NOMO-1 treated with DMSO at 0.1 percent for 48 hours (cell line): ENCODE results near the gene UBR2.
"Not testable (repeated sequence)": the region's sequence is repeated elsewhere in the genome, so short reads cannot be mapped to it uniquely, and the experiment has no call there.

ENCODE experiments used
- DNase-seq: peaks from one replicate; lab custom pipeline; 2025; ENCODE audit not compliant: unreplicated experiment; lab: John Stamatoyannopoulos, UW

The UBR2 gene

DNA sequence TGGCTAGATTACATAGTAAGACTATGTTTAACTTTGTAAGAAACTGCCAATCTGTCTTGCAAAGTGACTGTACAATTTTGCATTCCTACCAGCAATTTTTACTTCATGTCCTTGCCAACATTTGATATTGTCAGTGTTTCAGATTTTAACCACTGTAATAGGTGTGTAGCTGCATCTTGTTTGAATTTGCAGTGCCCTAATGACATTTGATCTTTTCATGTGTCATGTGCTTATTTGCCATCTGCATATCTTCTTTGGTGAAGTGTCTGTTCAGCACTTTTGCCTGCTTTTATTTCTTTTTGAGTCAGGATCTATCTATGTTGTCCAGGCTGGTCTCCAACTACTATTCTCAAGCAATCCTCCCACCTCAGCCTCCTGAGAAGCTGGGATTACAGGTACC, 161.0 kb downstream of the UBR2 start:
- DNase-seq, result no peak

DNA sequence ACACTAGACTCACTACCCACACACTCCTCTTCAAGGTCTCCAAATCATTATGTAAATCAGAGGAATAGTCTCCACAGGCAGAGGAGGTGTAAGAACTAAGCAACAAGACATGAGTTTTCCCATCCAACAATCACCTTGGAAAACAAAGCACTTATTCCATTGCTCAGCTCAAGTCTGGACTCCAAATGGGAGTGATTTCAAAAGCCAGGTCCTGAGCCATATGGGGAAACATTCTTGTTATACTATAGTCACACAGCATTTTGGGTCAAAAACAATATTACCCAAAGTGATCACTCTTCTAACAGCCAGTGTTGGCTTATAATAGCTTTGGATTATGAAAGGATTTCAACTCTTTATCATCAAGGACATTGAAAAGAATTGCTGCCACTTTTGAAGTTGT, 162.2 kb downstream of the UBR2 start:
- DNase-seq, result no peak

DNA sequence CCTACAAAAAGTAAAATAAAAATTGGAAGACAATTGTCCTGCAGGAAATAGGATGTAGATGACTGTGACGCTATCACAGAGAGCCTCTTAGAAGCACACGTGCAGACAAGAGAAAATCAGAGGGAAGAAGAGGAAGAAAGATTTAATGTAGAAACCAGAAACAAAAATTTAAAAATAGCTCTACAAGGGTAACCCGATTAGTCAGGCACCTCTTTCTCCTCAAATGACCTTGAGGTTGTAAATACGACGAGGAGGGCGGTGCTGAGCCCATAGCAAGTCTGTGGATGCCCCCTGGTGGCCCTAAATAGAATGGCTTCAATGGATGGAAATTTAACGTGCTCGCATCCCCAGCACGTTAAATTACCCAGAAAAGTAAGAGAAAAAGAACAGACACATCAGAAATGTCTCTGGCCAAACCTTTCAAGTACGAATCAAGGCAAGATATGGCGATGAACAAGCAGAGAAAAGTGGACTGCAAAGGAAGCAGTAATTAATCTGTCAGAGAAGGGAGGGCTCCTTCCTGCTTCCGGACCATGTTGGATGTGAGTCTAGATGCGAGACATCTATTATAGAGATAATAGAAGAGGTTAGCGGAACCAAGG, 162.8 kb downstream of the UBR2 start:
- DNase-seq, result peak; percentile 91

DNA sequence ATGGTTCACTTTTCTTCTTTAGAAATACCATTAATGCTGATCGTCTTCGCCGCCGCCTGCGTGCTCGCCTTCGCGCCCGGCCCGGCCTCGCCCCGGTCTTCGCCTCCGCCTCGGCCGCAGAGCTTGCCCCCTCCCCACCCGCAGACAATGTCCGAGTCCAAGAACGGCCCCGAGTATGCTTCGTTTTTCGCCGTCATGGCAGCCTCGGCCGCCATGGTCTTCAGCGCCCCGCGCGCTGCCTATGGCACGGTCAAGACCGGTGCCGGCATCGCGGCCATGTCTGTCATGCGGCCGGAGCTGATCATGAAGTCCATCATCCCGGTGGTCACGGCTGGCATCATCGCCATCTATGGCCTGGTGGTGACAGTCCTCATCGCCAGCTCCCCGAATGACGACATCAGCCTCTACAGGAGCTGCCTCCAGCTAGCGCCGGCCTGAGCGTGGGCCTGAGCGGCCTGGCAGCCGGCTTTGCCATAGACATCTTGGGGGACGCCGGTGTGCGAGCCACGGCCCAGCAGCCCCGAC, 163.3 kb downstream of the UBR2 start:
- no peak for DNase-seq

DNA sequence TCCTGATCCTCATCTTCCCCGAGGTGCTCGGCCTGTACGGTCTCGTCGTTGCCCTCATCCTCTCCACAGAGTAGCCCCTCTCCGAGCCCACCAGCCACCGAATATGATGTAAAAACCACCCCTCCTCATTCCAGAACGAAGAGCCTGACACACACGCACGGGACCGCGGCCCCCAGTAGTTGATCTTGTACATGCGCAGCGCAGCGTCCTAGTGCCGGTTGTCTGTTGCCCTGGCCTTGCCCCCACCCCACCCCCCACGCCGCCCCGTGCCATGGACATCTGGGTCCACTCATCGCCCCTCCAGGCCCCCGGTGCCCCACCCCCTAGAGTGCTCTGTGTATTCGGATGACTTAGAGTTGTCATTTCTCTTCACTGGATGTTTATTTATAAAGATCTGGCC, 163.8 kb downstream of the UBR2 start:
- no peak for DNase-seq

DNA sequence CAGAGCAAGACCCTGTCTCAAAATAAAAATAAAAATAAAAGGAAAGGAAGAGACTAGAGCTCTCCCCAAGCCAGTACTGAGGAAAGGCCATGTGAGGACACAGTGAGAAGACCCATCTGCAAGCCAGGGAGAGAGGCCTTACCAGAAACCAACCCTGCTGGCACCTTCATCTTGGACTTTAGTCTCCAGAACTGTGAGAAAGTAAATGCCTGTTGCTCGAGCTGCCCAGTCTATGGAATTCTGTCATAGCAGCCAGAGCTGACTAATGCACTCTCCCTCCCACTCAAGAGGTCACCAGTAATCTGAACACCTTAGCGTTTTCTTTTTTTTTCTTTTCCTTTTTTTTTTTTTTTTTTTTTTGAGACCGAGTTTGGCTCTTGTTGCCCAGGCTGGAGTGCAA, 165.9 kb downstream of the UBR2 start:
- no peak for DNase-seq

DNA sequence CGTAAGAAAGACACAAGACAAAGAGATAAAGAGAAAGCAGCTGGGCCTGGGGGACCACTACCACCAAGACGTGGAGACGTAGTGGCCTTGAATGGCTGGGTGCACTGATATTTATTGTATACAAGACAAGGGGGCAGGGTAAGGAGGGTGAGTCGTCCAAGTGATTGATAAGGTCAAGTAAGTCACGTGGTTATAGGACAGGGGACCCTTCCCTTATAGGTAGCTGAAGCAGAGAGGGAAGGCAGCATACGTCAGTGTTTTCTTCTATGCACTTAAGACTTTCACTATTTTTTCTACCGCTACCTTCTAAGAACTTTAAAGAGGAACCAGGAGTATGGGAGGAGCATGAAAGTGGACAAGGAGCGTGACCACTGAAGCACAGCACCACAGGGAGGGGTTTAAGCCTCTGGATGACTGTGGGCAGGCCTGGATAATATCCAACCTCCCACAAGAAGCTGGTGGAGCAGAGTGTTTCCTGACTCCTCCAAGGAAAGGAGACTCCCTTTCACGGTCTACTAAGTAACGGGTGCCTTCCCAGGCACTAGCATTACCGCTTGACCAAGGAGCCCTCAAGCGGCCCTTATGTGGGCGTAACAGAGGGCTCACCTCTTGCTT, 170.1 kb downstream of the UBR2 start:
- not testable (repeated sequence) for DNase-seq

DNA sequence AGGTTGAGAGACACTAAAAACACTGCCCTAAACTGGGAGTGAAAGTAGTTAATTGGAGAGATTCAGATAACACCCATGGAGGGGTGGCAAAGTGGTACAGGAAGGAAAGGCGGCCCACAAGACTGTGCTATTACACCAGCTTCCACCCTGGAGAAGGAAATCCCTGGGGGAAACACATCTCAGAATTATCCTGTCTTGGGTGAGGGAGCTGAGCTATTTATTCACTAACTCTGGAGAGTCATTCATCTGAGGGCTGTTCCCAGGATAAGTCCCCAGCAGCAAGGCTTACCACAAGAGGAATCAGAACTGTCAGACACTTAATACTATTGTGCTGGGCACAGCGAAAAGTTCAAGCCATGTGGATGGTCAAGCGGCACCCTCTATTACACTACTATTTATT, 172.1 kb downstream of the UBR2 start:
- DNase-seq, result no peak

DNA sequence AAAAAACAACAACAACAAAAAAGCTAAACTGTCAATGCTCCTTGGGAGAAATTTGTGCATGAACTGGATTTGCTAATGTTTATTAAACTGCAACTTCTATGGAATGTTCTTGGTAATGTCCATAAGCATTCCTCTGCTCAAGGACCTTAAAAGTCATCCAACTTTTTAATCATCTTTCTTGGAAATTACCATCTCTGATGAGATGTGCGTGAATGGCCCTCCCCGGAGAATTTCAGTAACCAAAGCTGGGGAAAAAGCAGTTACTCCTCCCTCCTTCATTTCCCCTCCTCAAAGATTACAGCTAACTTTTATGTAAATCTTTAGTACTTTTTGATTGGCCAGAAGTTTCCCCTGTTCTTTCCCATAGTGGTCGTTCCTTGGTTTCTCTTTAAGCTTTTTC, 176.9 kb downstream of the UBR2 start:
- no peak for DNase-seq

DNA sequence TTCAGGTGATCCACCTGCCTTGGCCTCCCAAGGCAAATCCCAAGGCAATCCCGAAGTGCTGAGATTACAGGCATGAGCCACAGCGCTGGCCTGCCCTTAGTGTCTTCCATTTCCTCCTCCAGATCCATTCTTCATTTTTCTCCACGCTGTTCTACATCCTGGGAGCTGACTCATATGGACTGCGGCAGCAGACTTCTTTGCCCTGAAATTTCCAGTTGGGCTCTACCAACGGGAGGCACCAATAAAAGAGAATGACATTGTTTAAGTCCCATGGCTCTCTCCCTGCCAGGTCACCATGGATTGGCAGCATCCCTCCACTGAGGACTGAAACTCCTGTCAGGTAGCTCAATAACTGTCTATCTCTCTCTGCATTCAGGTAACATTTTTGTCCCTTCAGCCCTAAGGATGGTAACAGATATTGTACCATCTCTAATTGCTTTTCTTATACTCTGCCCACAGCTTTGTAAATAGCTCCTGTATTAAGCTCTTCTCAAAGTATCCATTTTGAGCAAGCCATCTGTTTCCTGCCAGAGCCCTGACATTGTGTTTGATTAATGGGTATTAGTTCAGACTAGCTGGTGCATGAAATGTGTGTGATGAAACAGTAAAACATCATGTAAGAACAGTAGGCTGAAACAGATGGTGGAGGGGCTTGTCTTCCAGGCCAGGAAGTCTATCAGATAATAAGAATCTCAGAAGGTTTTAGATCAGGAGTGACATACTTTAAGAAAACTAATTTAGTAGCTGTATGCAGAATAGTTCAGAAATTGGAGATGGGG, 178.5 kb downstream of the UBR2 start:
- DNase-seq, result peak; percentile 78
